HEK293 (cell line): Measurements from ENCODE around the gene NRSN2.

Experiments
- CTCF ChIP-seq: fragments of 450-650 bp; formaldehyde crosslinking; IDR thresholded peaks from 2 replicates; pipeline ENCODE4 v1.5.1; 2016; ENCODE audit warnings: missing biosample characterization, missing genetic modification characterization
- REST ChIP-seq: fragments of 450-650 bp; formaldehyde crosslinking; IDR thresholded peaks from 2 replicates; pipeline ENCODE4 v1.5.1; 2016; ENCODE audit warnings: missing biosample characterization, missing genetic modification characterization
- WT1 ChIP-seq: fragments of 450-650 bp; formaldehyde crosslinking; IDR thresholded peaks from 2 replicates; pipeline ENCODE4 v1.5.1; 2016; ENCODE audit warnings: missing biosample characterization, missing genetic modification characterization
- ZNF596 ChIP-seq: fragments of 450-650 bp; IDR thresholded peaks from 2 replicates; pipeline ENCODE4 v1.5.0; 2018; ENCODE audit warnings: missing biosample characterization, mild to moderate bottlenecking, missing genetic modification characterization, moderate library complexity

- TF ChIP-seq ZNF596 (no peak), REST (tag by site-specific recombination) (no peak), CTCF (tag by site-specific recombination) (no peak), WT1 (no peak)
Observed at GRCh38 chr20:402496-402885, 55.6 kb downstream of the NRSN2 start.
